H1 (cell line): ENCODE measurements around the gene MORN2. TPM values are rescaled to one million over a fixed set of nuclear protein-coding genes. Genes with fewer than 3 reads are reported as not detected.

Source experiments
- CBX8 ChIP-seq: fragments of 300-800, 300-1000 bp; sonication (generic); IDR thresholded peaks from 2 replicates; pipeline ENCODE4 v1.7.1; 2016; ENCODE audit warnings: low read depth, low read length, borderline replicate concordance
- CEBPB ChIP-seq: IDR thresholded peaks from 2 replicates; pipeline ENCODE4 v1.6.1; 2012; ENCODE audit warnings: low read depth, low read length
- CTBP2 ChIP-seq: IDR thresholded peaks from 2 replicates; pipeline ENCODE4 v1.7.0; 2011; ENCODE audit warnings: borderline replicate concordance, mild to moderate bottlenecking, moderate library complexity, mixed read lengths, low read length; ENCODE audit not compliant: insufficient read depth, insufficient read length
- EGR1 ChIP-seq: IDR thresholded peaks from 2 replicates; pipeline ENCODE4 v1.6.1; 2011; ENCODE audit warnings: low read depth, low read length, borderline replicate concordance
- GTF2F1 ChIP-seq: IDR thresholded peaks from 2 replicates; pipeline ENCODE4 v1.6.1; 2012; ENCODE audit warnings: low read depth, low read length, improper control_type of control experiment, borderline replicate concordance
- HDAC2 ChIP-seq, 2 experiments: fragments of 300-600 bp in 1 of 2; sonication (generic) in 1 of 2; IDR thresholded peaks; 2 replicates each; pipeline ENCODE4 v1.6.1; 2011 to 2012; ENCODE audit warnings: low read depth in 2 of 2, low read length in 2 of 2, mild to moderate bottlenecking in 2 of 2, moderate library complexity in 2 of 2, borderline replicate concordance in 1 of 2, inconsistent platforms in 1 of 2
- HDAC6 ChIP-seq: IDR thresholded peaks from one replicate; pipeline ENCODE4 v1.7.1; 2012; ENCODE audit warnings: low read depth, mild to moderate bottlenecking, inconsistent platforms, low read length, moderate library complexity
- KDM5A ChIP-seq: fragments of 200-600 bp; IDR thresholded peaks from 2 replicates; pipeline ENCODE4 v1.7.1; 2012; ENCODE audit warnings: mild to moderate bottlenecking, low read length, inconsistent platforms, mixed read lengths
- POLR2AphosphoS5 ChIP-seq: IDR thresholded peaks from 2 replicates; pipeline ENCODE4 v1.6.1; 2011; ENCODE audit warnings: low read depth, low read length
- RBBP5 ChIP-seq: IDR thresholded peaks from 2 replicates; pipeline ENCODE4 v1.7.1; 2012; ENCODE audit warnings: low read depth, mild to moderate bottlenecking, inconsistent platforms, low read length, moderate library complexity, borderline replicate concordance
- RFX5 ChIP-seq: IDR thresholded peaks from 2 replicates; pipeline ENCODE4 v1.6.1; 2011; ENCODE audit warnings: low read depth, low read length, improper control_type of control experiment, borderline replicate concordance
- SAP30 ChIP-seq: fragments of 300-600 bp; sonication (generic); IDR thresholded peaks from 2 replicates; pipeline ENCODE4 v1.7.1; 2012; ENCODE audit warnings: low read length, moderate library complexity, mild to moderate bottlenecking, inconsistent platforms; ENCODE audit not compliant: insufficient read depth, insufficient replicate concordance
- SP1 ChIP-seq: IDR thresholded peaks from 2 replicates; pipeline ENCODE4 v1.6.1; 2011; ENCODE audit warnings: low read depth, low read length
- SRF ChIP-seq: IDR thresholded peaks from 2 replicates; pipeline ENCODE4 v1.6.1; 2011; ENCODE audit warnings: mild to moderate bottlenecking, low read depth, low read length, moderate library complexity
- TBP ChIP-seq: IDR thresholded peaks from 2 replicates; pipeline ENCODE4 v1.6.1; 2011; ENCODE audit warnings: low read depth, low read length, improper control_type of control experiment
- TEAD4 ChIP-seq: IDR thresholded peaks from 2 replicates; pipeline ENCODE4 v1.6.1; 2012; ENCODE audit warnings: low read depth, low read length, inconsistent platforms, mixed read lengths
- polyA plus RNA-seq, 7 experiments: library from polyadenylated mRNA; depleted of rRNA in 3 of 7; stranded (reverse) in 5 of 7; unstranded in 2 of 7; fragments of >200 nt in 5 of 7; fragments of 200-250 nt in 2 of 7; gene quantifications; 1 replicate in 5 of 7; 2 replicates in 1 of 7; 4 replicates in 1 of 7; pipeline versions ENCODE4 v1.2.1 to v1.2.3, GENCODE V29; 2011 to 2013; ENCODE audit warnings: missing spikeins in 2 of 7, mixed read lengths in 2 of 7
- total RNA-seq: library from RNA; stranded (reverse); fragmentation: NEBNext Ultra II Directional; extraction: Animal tissue kit (Norgen Biotek cat#: 25700); gene quantifications from 2 replicates; pipeline ENCODE4 v1.2.1, GENCODE V29; 2021
- TF ChIP-seq, protein P1 (sequence below): IDR thresholded peaks from 2 replicates; pipeline ENCODE4 v1.6.1; 2011; ENCODE audit warnings: low read length, improper control_type of control experiment
- TF ChIP-seq, protein P2 (sequence below): IDR thresholded peaks from 2 replicates; pipeline ENCODE4 v1.6.1; 2012; ENCODE audit warnings: inconsistent platforms
- TF ChIP-seq, protein P3 (sequence below): IDR thresholded peaks from 2 replicates; pipeline ENCODE4 v1.6.1; 2011; ENCODE audit warnings: low read depth, mild to moderate bottlenecking, low read length; ENCODE audit not compliant: insufficient read depth

The MORN2 gene
- total and polyA plus RNA-seq, 2 of the 8 experiments (the other 6 are each of a cell fraction or from before 2014, with no cell fraction given): 7.2 to 11.3 TPM

DNA sequence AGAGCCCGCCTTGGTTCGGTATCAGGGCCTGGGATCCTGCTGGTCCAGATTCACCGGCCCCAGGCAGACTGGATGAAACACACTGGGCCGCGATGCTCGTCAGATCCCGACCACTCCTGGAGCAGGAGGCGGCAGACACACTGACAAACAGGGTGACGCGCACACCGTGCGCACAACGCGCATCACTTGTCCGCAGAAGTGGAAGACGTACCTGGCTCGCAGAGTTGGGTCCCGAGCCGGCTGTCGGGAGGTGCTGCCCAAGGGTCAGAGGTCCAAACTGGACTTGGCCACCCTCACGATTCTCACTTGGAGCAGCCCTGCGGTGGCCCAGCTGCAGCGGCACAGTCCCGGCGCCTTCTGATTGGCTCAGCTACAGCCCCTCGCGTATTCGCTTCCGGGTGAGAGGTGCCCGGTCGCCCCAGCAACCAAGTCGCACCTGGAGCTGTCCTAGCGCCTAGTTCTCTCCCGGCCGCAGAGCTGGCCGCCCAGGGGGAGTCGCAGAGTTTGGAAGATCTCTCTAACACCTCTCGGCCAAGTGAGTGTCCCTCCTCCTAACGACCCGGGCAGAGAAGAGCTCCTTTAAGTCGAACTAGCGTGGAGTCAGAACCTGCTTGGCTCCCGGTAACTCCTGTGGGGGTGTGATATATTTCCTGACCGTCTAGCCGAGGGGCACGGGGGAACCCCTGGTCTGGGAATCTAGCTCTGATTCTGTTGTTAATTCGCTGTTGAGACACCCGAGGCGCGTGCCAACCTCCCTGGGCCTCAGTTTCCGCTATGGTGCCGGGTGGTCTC, at the start of gene MORN2, which contains the start of gene DHX57 (continued):
- TF ChIP-seq CEBPB (no peak), SP1 (no peak), RBBP5 (peak; percentile 93; the same call in 1 of the 2 replicates), POLR2AphosphoS5 (peak; percentile 28; the same call in 1 of the 2 replicates), TEAD4 (0 out of 2 replicates have a peak, but pooled peaks have one; percentile 11), SRF (no peak), HDAC6 (no peak), SAP30 (peak; percentile 55), RFX5 (no peak), EGR1 (no peak), CBX8 (no peak), CTBP2 (no peak), KDM5A (no peak; the same call in 1 of the 2 replicates), GTF2F1 (no peak), TBP (peak; percentile 37; the same call in 1 of the 2 replicates), HDAC2 (IDR thresholded peaks at IDR 0.05; ENCODE audit: borderline replicate concordance in 1 of 2, low read depth in 2 of 2, low read length in 2 of 2) (0 out of 4 replicates have a peak, but pooled peaks of 1 of the 2 experiments have one; percentile 55)
- TF ChIP-seq, protein P1, sequence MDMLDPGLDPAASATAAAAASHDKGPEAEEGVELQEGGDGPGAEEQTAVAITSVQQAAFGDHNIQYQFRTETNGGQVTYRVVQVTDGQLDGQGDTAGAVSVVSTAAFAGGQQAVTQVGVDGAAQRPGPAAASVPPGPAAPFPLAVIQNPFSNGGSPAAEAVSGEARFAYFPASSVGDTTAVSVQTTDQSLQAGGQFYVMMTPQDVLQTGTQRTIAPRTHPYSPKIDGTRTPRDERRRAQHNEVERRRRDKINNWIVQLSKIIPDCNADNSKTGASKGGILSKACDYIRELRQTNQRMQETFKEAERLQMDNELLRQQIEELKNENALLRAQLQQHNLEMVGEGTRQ: no peak
- TF ChIP-seq, protein P2, sequence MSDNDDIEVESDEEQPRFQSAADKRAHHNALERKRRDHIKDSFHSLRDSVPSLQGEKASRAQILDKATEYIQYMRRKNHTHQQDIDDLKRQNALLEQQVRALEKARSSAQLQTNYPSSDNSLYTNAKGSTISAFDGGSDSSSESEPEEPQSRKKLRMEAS: peak; percentile 48
- TF ChIP-seq, protein P3, sequence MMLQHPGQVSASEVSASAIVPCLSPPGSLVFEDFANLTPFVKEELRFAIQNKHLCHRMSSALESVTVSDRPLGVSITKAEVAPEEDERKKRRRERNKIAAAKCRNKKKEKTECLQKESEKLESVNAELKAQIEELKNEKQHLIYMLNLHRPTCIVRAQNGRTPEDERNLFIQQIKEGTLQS: no peak
